GM18867 (cell line): ENCODE measurements around the gene CAMKK1.
A peak's percentile ranks its signal among the peaks of the same experiment; 100 is the strongest.
"Not testable (repeated sequence)": the region's sequence is repeated elsewhere in the genome, so short reads cannot be mapped to it uniquely, and the experiment has no call there.

ENCODE experiments used
- ATAC-seq: cut with Tn5 transposase; IDR thresholded peaks from one replicate; pipeline ENCODE4 v1.9.1; 2021; ENCODE audit warnings: mild to moderate bottlenecking, moderate library complexity; ENCODE audit not compliant: unreplicated experiment

Gene CAMKK1

DNA sequence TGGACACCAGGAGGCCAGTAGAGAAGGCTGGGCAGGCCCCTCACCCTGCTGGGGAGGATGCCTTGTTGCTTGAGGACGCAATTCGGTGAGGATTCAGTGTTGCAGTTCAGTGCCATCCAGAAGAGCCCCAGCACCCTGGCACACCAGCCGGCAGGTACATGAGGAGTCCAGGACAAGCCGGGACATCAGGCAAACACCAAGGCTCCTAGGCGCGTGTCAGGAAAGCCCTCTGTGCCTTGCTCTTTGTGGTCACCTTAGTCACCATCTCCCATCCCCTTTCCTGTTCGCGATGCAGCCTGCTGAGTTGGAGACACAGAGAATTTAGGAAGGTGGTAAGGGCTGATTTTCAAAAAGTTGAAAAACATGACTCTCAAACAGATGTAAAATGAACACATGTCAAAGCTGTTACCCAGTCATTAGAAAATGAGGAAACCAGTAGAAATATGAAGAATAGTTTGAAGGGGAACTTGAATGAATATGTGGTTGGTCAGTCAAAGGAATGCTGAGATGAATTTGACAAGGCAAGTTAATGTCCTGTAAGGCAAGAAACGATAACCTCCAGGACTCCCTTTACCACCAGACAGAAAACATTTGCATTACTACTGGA is 44.5 kb downstream of the CAMKK1 start:
- no peak for ATAC-seq

GRCh38 chr17:3847165-3847670 is 45.6 kb downstream of the CAMKK1 start:
- no peak for ATAC-seq

GRCh38 chr17:3846437-3847164 is 46.3 kb downstream of the CAMKK1 start:
- no peak for ATAC-seq

GRCh38 chr17:3845621-3846436 is 47.0 kb downstream of the CAMKK1 start, which contains the start of gene NCBP3:
Gene NCBP3, minus strand, starts transcription at chr17:3846246. Its CDS starts 23 bp downstream, at chr17:3846223.
- peak; percentile 91 for ATAC-seq

DNA sequence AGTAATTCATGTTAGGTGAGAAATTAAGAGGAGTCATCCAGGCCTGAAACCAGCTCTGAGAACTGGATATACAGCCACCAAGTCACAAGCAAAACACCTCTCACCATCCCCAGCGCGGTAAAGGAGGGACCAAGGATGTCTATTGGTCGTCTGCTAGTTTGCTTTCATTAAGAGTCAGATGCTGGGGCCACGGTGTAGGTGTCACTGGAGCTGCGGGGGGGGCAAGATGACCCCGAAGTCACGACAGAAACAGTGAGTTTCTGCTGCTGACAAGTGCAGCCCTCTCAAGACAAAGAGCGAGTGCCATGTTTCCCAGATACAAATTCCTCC is 47.6 kb downstream of the CAMKK1 start:
- peak; percentile 21 for ATAC-seq

GRCh38 chr17:3844556-3844955 is 48.3 kb downstream of the CAMKK1 start:
- not testable (repeated sequence) for ATAC-seq

DNA sequence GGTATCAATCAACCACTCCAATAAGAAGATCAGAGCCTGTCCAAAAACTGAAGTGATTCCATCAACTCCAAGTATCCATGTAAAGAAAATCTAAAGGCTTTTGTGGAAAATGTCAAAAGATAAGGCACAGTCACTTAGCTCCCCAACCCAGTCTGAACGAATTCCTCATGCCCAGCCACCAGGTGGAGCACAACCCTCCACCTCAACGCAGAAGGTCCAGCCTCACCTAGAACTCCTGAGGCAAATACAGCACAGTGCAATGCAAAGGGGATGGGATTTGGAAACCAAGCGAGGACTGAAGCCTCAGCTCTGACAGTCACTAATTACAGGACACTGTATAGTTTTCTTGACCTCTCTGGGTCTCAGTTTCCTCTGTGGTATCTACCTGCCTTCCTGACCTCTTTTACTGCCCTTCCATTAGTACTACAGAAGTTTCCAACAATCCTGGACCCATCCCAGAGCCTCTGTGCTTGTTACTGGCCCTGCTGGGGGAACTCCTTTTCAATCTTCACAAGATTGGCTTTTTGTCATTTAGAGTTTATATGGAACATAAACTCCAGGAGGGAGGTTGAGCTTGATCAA is 48.8 kb downstream of the CAMKK1 start:
- no peak for ATAC-seq

- no peak for ATAC-seq
These were observed 54.6 kb downstream of the CAMKK1 start for GRCh38 chr17:3838206-3838605.

- no peak for ATAC-seq
These were observed 56.3 kb downstream of the CAMKK1 start for GRCh38 chr17:3836551-3836950.

DNA sequence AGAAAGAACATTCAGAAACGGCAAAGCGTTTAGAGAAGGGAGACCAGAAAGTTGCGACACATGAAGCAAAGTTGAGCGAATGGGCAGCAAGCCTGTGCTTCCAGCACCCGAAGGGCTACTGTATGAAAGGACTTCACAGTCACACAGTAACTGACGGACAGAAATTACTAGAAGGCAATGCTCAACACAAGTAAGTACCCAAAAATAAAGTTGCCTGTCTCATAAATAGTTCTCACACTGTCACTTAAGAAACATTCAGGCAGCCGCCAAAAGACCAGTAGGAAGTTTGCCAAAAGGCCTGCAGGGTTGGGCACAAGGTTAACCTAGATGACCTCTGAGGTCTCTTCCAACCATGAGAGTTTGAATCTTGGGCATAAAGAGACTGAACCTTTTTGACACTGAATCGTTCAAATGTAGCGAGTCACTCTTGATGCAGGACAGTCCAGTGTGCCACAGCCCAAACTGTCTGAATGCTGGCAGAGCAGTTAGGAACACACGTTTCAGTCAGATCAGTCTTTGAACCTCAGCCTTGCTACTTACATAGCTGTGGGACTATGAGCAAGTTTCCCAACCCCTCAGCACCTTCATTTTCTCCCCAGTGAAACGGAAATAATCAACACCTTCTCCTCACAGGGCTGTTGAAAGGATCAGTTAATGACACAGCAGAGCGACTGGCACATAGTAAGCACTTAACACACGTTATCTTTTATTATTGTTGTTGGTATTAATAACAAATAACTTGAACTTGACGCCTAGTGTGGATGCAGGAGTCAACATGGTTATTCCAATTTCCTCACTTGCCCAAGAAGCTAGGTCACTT is 57.2 kb downstream of the CAMKK1 start:
- no peak for ATAC-seq

DNA sequence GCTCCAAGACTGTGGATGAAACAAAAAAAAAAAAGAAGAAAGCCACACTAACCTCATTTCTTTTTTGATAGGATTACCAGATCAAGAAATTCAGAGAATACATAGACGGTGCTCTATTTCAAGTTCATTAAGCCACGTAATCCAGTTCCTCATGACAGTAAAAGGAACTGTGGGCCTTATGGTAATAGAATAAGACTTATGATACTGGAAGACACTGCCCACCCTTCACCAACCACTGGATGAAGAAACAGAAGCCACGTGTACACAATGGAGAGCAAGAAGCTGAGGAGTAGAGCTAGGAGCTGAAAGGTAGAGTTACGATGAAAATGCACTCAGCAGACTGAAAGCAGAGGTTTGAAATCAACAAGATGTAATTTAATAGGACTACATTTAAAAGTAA is 58.0 kb downstream of the CAMKK1 start:
- ATAC-seq = no peak

- ATAC-seq = no peak
These were observed 64.0 kb downstream of the CAMKK1 start for GRCh38 chr17:3828852-3829232.

DNA sequence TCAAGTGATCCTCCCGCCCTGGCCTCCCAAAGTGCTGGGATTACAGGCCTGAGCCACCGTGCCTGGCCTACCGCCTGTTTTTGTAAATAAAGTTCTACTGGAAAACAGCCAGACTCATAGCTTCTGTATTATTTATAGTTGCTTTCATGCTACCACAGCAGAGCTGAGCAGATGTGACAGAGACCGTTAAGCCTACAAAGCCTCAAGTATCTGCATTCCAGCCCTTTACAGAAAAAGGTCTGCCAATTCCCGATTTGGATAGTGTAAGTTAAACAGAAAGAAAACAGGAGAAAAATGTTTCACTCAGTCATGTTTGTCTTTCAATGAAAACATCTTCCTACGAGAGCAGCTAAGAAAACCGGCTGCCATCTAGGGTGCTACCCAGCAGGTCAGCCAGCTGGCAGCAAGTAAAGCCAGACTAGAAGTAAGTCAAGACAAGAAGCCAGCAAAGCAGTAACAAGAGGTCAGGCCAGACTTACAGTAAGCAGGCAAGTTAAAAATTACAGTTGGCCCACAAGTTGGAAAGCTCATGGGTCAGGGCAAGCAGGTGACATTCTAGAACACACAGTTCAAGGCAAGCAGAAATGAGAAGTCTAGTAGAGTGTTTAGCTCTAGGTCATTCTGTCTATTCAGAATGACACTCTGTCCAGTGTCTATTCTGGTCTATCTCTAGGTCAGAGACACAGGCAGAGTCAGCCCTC is 64.6 kb downstream of the CAMKK1 start:
- ATAC-seq = no peak

GRCh38 chr17:3827124-3827773 is 65.6 kb downstream of the CAMKK1 start:
- ATAC-seq = no peak

DNA sequence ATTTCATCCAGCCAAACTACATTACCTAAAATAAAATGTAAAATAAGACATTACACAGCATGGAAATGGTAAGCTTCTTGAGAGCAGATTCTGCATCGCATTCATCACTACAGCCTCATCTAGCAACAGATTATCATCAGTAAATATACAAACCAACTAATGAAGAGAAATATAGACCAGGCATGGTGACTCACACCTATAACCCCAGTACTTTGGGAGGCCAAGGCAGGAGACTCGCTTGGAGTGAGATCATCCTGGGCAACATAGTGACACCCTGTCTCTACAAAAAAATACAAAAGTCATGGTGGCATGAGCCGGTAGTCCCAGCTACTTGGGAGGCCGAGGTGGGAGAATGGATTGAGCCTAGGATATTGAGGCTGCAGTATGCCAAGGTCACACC is 66.7 kb downstream of the CAMKK1 start:
- no peak for ATAC-seq

GRCh38 chr17:3821101-3821500 is 71.8 kb downstream of the CAMKK1 start:
- no peak for ATAC-seq

- no peak for ATAC-seq
These were observed 74.1 kb downstream of the CAMKK1 start for GRCh38 chr17:3818786-3819185.

GRCh38 chr17:3817851-3818605 is 74.8 kb downstream of the CAMKK1 start:
- ATAC-seq = no peak

GRCh38 chr17:3815925-3816324 is 76.9 kb downstream of the CAMKK1 start:
- no peak for ATAC-seq
